ENCODE results near the gene NUCB1. TPM values are rescaled to one million over a fixed set of nuclear protein-coding genes. Genes with fewer than 3 reads are reported as not detected.
A peak's percentile ranks its signal among the peaks of the same experiment; 100 is the strongest.

Gene NUCB1
- total and polyA plus RNA-seq, 4 donors = 186 to 775 (median 238) TPM

GRCh38 chr19:48967346-48968178, 67.5 kb downstream of the NUCB1 start:
- WGBS = 40% methylated on average over 14 of the region's 14 CpGs
- DNase-seq (ENCODE audit: low spot score) = peak; percentile 51
- Histone ChIP-seq H3K27ac (ENCODE audit: low read depth in 1 of 2, low read length in 2 of 2) (peak overlapping the region; percentile 84 to 91), H3K9me3 (ENCODE audit: control insufficient read depth in 4 of 4, low read length in 3 of 4) (no peaks in the 10 kb centered on the region), H3K27me3 (ENCODE audit: control insufficient read depth in 4 of 4, insufficient read depth in 4 of 4, low read length in 3 of 4) (no peaks in the 10 kb centered on the region), H3K4me1 (ENCODE audit: control insufficient read depth in 4 of 4, insufficient read depth in 4 of 4, low read length in 3 of 4) (peaks cover 2 to 24% (median 18%) of the 10 kb centered on the region in 4 donors), H3K9ac (ENCODE audit: low read depth in 1 of 2, low read length in 2 of 2) (no peak overlapping the region), H3K36me3 (ENCODE audit: control insufficient read depth in 4 of 4, insufficient read depth in 3 of 4, low read depth in 1 of 4, low read length in 3 of 4) (peaks cover 3 to 8% (median 4%) of the 10 kb centered on the region in 4 donors), H3K4me3 (ENCODE audit: low read depth in 1 of 3, low read length in 3 of 3) (peak overlapping the region in 2 of 3 donors; percentile 66 to 93)
- no peak for TF ChIP-seq GABPA (IDR thresholded peaks at IDR 0.05 in 1 of 2, conservative IDR thresholded peaks at IDR 0.05 in 1 of 2)
- TF ChIP-seq NR2F2 (IDR thresholded peaks at IDR 0.05) = no peak
- peak; percentile 14 to 23 for TF ChIP-seq JUND (IDR thresholded peaks at IDR 0.05)
- peak; percentile 27 for TF ChIP-seq SP1 (IDR thresholded peaks at IDR 0.05)
- no peak for TF ChIP-seq FOXA1 (IDR thresholded peaks at IDR 0.05)
- TF ChIP-seq MAX (IDR thresholded peaks at IDR 0.05) = peak; percentile 65
- TF ChIP-seq HNF4A (conservative IDR thresholded peaks at IDR 0.05) = peak in 1 of 2 donors; percentile 50
- peak; percentile 56 for TF ChIP-seq ZBTB33 (IDR thresholded peaks at IDR 0.05)
- peak in 1 of 2 donors; percentile 8 for TF ChIP-seq EGR1 (IDR thresholded peaks at IDR 0.05; ENCODE audit: low read depth in 2 of 2)
- TF ChIP-seq CTCF (IDR thresholded peaks at IDR 0.05; ENCODE audit: low read depth, low read length, missing input control) = no peak
- TF ChIP-seq YY1 (IDR thresholded peaks at IDR 0.05) = peak; percentile 95
- TF ChIP-seq REST (IDR thresholded peaks at IDR 0.05) = peak; percentile 44
- peak in 1 of 2 donors; percentile 3 for TF ChIP-seq RAD21 (IDR thresholded peaks at IDR 0.05)
- peak; percentile 12 to 50 for TF ChIP-seq RXRA (IDR thresholded peaks at IDR 0.05)
- no peak for TF ChIP-seq FOXA2 (IDR thresholded peaks at IDR 0.05)
